Measurements from ENCODE around the gene EEFSEC.

The EEFSEC gene

DNA sequence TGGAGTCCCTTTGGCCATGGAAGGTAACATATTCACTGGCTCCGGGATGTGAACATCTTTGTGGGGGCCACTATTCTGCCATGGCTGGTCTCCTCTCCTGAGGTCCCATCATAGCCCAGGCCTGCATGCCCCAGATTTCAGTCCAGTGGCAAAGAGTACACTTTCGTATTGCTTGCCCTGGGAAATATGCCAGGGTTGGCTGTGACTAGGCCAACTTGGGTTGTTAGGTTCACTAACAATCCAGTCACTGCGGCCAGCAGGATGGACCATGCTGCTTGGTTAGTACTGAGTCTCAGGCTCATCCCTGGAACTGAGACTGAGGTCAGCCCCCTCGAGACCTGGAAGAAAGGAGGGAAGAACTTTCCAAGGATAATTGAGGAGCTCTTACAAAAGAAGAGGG, 9.8 kb upstream of the EEFSEC start:
- H3K27ac ChIP-seq = no peak overlapping the region
- TF ChIP-seq, protein P1, sequence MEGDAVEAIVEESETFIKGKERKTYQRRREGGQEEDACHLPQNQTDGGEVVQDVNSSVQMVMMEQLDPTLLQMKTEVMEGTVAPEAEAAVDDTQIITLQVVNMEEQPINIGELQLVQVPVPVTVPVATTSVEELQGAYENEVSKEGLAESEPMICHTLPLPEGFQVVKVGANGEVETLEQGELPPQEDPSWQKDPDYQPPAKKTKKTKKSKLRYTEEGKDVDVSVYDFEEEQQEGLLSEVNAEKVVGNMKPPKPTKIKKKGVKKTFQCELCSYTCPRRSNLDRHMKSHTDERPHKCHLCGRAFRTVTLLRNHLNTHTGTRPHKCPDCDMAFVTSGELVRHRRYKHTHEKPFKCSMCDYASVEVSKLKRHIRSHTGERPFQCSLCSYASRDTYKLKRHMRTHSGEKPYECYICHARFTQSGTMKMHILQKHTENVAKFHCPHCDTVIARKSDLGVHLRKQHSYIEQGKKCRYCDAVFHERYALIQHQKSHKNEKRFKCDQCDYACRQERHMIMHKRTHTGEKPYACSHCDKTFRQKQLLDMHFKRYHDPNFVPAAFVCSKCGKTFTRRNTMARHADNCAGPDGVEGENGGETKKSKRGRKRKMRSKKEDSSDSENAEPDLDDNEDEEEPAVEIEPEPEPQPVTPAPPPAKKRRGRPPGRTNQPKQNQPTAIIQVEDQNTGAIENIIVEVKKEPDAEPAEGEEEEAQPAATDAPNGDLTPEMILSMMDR (conservative IDR thresholded peaks at IDR 0.05) = no peak
- TF ChIP-seq ZFX (IDR thresholded peaks at IDR 0.05) = no peak

DNA sequence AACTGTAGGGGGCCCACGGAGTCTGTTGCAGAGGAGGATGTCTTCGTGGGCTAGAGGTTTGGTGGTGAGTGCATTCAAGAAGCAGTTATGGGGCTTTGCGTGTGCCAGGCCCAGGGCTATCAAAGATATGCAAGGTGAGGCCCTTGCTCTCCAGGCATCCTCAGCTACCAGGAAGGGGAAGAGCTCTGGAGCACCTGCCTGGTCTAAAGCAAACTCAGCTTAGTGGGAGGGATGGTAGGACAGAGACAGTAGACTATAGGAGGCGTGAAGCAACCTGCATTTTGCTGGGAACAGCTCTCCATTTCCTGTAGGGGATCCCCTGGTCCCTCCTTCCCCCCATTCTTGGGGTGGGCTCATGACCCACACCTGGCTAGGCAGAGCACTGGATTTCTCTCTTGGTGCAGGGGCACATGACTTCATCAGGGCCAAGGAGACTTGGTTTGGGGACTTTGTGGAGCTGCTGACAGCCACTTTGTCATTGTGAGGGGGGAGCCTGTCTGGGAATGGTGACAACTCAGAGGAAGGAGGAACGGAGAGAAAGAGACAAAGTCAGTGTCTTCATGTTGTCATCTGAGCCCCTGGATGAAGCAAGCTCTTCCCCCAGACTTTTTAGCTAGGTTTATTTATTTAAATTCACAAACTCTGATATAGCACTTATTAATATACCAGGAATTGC, 8.6 kb upstream of the EEFSEC start:
- no peak overlapping the region for H3K27ac ChIP-seq
- no peak for TF ChIP-seq ZFX (IDR thresholded peaks at IDR 0.05)
- TF ChIP-seq, protein P1 (conservative IDR thresholded peaks at IDR 0.05) = no peak

DNA sequence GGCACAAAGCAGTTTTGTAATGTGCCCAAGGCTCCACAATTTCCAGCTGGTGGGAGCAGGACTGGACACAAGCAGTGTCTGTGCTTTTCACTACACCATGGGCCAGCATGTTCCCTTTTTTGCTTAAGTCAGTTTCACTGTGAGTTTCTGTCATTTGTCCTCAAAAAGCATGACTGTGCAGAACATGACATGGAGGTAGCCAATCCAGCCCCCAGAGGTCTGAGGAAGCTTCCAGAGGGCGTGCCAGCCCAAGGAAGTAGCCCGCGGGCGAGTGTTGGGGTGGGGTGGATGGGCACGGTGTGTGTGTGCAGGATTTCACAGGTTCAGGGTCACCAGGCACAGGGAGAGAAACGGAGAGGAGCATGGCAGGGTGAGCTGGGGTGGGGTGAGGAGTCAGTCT, 8.0 kb upstream of the EEFSEC start:
- TF ChIP-seq, protein P1 (conservative IDR thresholded peaks at IDR 0.05) = no peak
- TF ChIP-seq ZFX (IDR thresholded peaks at IDR 0.05) = no peak
- no peak overlapping the region for H3K27ac ChIP-seq

DNA sequence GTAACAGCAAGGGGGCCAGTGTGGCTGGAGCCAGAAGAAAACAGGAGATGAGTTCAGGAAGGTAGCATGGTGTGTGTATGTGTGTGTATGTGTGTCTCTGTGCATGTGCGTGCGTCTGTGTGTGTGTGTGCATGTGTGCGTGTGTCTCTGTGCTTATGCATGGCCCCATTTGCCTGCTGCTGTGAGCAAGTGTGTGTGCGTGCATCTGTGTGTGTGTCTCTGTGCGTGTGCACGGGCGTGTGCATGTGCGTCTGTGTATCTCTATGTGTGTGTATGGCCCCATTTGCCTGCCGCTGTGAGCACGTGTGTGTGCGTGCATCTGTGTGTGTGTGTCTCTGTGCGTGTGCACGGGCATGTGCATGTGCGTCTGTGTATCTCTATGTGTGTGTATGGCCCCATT, 7.1 kb upstream of the EEFSEC start:
- no peak overlapping the region for H3K27ac ChIP-seq

DNA sequence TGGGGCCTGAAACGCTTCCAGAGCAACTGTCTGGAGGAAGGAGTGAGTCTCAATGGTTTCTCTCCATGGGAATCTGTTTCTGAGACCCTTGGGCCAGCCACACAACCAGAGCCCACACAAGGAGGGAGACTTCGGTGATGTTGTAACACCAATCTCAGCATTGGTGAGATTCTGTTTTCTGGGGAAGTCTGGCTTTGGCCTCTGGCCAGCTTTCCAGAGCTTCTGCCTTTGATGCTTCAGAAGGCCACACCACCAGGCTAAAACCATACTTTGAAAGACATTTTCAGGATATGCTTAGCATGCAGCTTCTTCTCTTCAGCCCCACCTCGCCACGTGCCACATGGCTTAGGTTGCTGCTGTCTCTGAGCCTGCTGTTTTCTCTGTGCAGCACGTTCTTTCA, 3.6 kb upstream of the EEFSEC start:
- TF ChIP-seq, protein P1 (conservative IDR thresholded peaks at IDR 0.05) = no peak
- TF ChIP-seq ZFX (IDR thresholded peaks at IDR 0.05) = no peak
- no peak overlapping the region for H3K27ac ChIP-seq

More for the DNA sequence above, 7.1 kb upstream of the EEFSEC start:
- TF ChIP-seq ZFX (IDR thresholded peaks at IDR 0.05) = no peak
- TF ChIP-seq, protein P1 (conservative IDR thresholded peaks at IDR 0.05) = no peak

DNA sequence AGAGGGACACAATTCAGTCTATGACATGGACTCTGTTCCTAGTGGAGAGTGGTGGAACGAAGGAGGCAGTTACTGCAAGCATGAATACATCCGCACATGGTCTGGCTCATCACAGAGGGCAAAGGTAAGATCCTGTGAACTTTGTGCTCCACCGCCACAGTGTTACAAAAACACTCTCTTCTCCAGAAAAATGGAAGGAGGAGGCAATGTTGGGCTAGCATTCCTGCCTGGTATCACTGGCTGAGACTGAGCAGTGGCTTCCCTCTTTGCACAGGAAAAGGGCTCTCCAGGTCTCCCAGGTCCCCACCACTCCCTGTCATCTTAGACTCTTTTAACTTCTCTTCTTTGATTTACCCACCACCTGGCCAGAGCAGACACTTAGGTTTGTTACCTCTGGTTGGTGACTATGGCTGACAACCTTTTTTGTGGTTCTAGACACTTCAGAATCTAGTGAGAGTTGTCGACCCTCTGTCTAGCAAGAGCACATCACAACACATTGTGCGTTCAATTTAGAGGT, 1.5 kb upstream of the EEFSEC start:
- H3K27ac ChIP-seq = no peak overlapping the region
- no peak for TF ChIP-seq ZFX (IDR thresholded peaks at IDR 0.05)
- TF ChIP-seq, protein P1 (conservative IDR thresholded peaks at IDR 0.05) = no peak

DNA sequence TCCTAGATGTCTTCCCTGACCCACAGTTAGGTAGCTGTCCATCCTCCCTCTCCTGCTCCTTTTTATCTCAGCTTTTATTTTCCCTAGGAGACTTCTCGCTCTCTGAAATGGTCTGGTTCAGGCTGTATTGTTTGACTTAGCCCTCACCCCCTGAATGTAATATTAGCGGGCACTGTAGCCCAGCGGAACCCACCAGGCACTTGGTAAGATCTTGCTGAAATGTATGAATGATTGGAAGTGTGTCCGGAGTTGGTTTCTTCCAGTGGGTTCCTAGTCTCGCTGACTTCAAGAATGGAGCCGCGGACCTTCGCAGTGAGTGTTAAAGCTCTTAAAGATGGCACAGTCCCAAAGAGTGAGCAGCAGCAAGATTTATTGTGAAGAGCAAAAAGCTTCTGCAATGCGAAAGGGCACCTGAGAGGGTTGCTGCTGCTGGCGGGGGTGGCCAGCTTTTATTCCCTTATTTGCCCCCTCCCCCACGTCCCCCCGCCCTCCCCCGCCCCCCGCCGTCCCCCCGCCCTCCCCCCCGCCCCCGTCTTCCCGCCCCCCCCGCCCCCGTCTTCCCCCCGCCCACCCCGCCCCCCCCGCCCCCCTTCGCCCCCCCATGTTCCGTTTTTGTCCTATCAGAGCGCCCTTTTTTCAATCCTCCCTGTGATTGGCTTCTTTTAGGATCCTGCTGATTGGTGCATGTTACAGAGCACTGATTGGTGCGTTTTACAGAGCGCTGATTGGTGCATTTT, 694 bp upstream of the EEFSEC start:
- H3K27ac ChIP-seq = peak overlapping the region; percentile 87
- TF ChIP-seq ZFX (IDR thresholded peaks at IDR 0.05) = no peak
- TF ChIP-seq, protein P1 (conservative IDR thresholded peaks at IDR 0.05) = no peak

DNA sequence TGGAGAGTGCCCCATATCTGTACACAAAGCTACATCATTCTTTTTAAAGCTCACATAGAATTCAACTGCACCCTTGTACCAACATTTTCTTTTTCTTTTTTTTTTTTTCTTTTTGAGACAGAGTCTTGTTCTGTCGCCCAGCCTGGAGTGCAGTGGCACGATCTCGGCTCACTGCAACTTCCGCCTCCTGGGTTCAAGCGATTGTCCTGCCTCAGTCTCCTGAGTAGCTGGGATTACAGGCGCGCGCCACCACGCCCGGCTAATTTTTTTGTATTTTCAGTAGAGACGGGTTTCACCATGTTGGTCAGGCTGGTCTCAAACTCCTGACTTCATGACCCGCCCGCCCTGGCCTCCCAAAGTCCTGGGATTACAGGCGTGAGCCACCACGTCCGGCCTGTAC, 1.1 kb downstream of the EEFSEC start:
- H3K27ac ChIP-seq = peak overlapping the region; percentile 87
